HCT116 (cell line): ENCODE measurements around the gene INS.

Source experiments
- CBX3 ChIP-seq: IDR thresholded peaks from 2 replicates; pipeline ENCODE4 v1.6.1; 2012; ENCODE audit warnings: low read depth
- CEBPB ChIP-seq: IDR thresholded peaks from 2 replicates; pipeline ENCODE4 v1.6.1; 2012; ENCODE audit warnings: low read depth
- CTCF ChIP-seq, 3 experiments: fragments of 200-600 bp in 1 of 3; sonication (generic) in 1 of 3; IDR thresholded peaks in 2 of 3; conservative IDR thresholded peaks in 1 of 3; 2 replicates each; pipeline ENCODE4 v1.5.1; 2012 to 2017; ENCODE audit warnings: low read depth in 2 of 3, low read length in 2 of 3, antibody characterized with exemption in 1 of 3, borderline replicate concordance in 1 of 3, control low read depth in 1 of 3, mild to moderate bottlenecking in 1 of 3, mixed read lengths in 1 of 3, mixed run types in 1 of 3, moderate library complexity in 1 of 3; ENCODE audit not compliant: insufficient read depth in 1 of 3
- EZH2 ChIP-seq: fragments of 200-600 bp; sonication (generic); IDR thresholded peaks from 2 replicates; pipeline ENCODE4 v1.6.1; 2017; ENCODE audit warnings: antibody characterized with exemption, mixed run types
- EZH2phosphoT487 ChIP-seq: fragments of 200-600 bp; IDR thresholded peaks from 2 replicates; pipeline ENCODE4 v1.6.1; 2018; ENCODE audit warnings: antibody characterized with exemption, borderline replicate concordance
- POLR2A ChIP-seq: IDR thresholded peaks from 2 replicates; pipeline ENCODE4 v1.7.0; 2011; ENCODE audit warnings: borderline replicate concordance; ENCODE audit not compliant: insufficient read depth, insufficient read length; ENCODE audit errors: extremely low read depth
- RAD21 ChIP-seq: IDR thresholded peaks from 2 replicates; pipeline ENCODE4 v1.6.1; 2012; ENCODE audit warnings: low read depth, mild to moderate bottlenecking
- REST ChIP-seq: IDR thresholded peaks from 2 replicates; pipeline ENCODE4 v1.6.1; 2012; ENCODE audit warnings: low read depth
- TCF7L2 ChIP-seq: IDR thresholded peaks from 2 replicates; pipeline ENCODE4 v1.7.0; 2011; ENCODE audit warnings: borderline replicate concordance, inconsistent platforms; ENCODE audit not compliant: insufficient read depth, insufficient read length; ENCODE audit errors: extremely low read depth
- YY1 ChIP-seq: IDR thresholded peaks from 2 replicates; pipeline ENCODE4 v1.6.1; 2011; ENCODE audit warnings: low read length, low read depth, moderate library complexity, mild to moderate bottlenecking; ENCODE audit not compliant: insufficient replicate concordance; ENCODE audit errors: extremely low read depth

- no peak for TF ChIP-seq CEBPB
- TF ChIP-seq EZH2phosphoT487, result no peak
- TF ChIP-seq CBX3, result no peak
- TF ChIP-seq POLR2A, result no peak
- no peak for TF ChIP-seq CTCF (IDR thresholded peaks at IDR 0.05 in 2 of 3, conservative IDR thresholded peaks at IDR 0.05 in 1 of 3; ENCODE audit: borderline replicate concordance in 1 of 3, insufficient read depth in 1 of 3, low read depth in 2 of 3, low read length in 2 of 3)
- no peak for TF ChIP-seq REST
- TF ChIP-seq TCF7L2, result no peak
- no peak for TF ChIP-seq YY1
- no peak for TF ChIP-seq EZH2
- no peak for TF ChIP-seq RAD21
Observed at GRCh38 chr11:2182692-2183474, 21.9 kb upstream of the INS start.
